ENCODE measurements around the gene KRTAP3-3.
A peak's percentile ranks its signal among the peaks of the same experiment; 100 is the strongest.
"Not testable (repeated sequence)": the region's sequence is repeated elsewhere in the genome, so short reads cannot be mapped to it uniquely, and the experiment has no call there.

The KRTAP3-3 gene

DNA sequence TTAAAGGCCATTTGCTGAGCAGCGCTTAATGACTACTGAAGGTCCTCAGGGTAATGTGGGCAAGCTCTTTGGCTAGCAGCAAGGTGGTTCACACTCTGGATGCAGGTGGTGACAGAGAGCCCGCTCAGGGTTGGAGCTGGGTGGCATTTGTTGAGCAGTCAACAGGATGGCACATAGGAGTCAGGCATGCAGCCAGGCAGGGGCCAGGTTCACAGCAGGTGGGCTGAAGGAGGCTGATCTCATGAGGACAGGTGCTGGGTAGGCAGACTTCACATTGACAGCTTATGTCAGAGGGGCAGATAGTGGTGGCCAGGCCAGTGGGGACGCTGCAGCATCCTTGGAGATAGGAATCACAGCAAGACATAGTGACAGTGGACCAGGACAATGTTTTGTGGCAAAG, 10.4 kb upstream of the KRTAP3-3 start:
- no peak for DNase-seq (ENCODE audit: low spot score)

GRCh38 chr17:41003926-41004325, 10.0 kb upstream of the KRTAP3-3 start:
- no peak for DNase-seq (ENCODE audit: low spot score)

DNA sequence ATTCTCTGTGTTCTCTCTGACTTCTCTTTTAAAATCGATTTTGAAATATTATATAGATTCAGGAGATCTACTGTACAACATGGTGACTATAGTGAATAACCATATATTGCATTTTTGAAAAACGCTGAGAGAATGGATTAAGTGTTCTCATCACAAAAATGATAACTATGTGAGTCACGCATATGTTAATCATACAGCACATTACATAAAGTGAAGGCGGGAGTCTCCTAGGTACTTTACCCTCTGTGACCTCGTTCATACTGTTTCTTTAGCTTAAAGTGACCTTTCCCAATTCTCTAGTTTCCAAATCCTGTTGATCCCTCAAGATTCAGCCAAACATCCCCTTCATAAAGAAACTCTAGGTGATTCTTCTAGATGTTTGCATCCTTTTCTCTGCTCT, 8.8 kb upstream of the KRTAP3-3 start:
- no peak for DNase-seq (ENCODE audit: low spot score)

GRCh38 chr17:41001795-41002194, 7.8 kb upstream of the KRTAP3-3 start:
- no peak for DNase-seq (ENCODE audit: low spot score)

- not testable (repeated sequence) for DNase-seq (ENCODE audit: low spot score)
Observed at GRCh38 chr17:40999563-40999962, 5.6 kb upstream of the KRTAP3-3 start, which contains the start of gene KRTAP3-2. Gene KRTAP3-2 (minus strand): TSS chr17:40999906. CDS start chr17:40999853, 53 bp downstream.

DNA sequence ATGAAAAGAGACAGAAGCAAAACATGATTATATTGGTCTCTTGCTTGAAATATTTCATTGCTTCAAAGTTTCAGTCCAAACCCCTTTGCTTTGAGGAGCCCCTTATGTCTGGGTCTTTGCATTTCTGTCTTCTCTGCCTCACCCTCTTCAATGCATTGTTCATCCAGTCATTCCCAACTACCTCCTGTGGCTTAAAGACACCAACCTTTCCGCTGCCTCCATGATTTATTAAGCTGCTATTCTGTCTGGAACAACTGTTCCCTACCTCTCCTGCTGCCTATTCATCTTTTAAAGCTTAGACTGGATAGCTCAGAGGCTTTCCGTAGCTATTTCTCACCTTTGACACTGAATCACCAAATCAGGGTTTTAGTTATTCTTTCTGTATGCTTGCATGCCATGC, 3.4 kb upstream of the KRTAP3-3 start:
- no peak for DNase-seq (ENCODE audit: low spot score)

DNA sequence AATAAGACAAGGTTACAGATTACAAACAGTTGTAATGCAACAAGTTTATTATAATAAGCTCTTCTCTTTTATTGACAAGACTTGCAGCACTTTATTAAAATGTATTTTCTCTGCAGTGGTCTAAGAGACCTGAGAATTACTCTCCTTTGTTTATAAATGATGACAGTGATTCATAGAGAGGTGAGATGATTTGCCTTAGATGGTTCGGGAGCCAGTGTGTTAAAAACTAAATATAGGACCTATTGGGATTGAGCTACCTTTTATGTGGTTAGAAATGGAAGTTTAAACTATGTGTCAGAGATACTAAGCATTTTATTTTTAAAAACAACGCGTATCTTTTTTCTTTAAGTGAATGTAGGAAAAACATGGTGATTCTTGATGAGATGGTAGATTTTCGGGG, 2.9 kb upstream of the KRTAP3-3 start:
- DNase-seq (ENCODE audit: low spot score) = no peak

- DNase-seq (ENCODE audit: low spot score) = no peak
Observed at GRCh38 chr17:40995116-40995515, 1.2 kb upstream of the KRTAP3-3 start.

GRCh38 chr17:40993084-40993483, 880 bp downstream of the KRTAP3-3 start:
- DNase-seq (ENCODE audit: low spot score) = no peak

DNA sequence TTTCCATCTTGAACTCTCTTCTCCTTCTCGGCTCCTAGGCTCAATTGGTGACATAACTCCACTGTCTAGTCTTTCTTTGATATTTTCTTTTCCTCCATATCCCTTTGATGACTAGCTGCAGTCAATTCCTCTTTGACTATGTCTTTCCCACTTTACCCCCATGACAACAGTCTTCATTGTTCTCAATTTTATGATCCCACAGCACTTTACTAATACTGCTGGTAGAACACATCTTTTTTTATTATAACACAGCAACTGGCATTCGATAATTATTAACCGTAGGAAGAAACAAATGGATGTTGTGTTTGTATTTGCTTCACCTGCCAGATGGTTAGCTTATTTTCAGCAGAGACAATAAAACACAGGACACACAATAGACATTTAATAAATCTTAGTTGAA, 1.3 kb downstream of the KRTAP3-3 start:
- DNase-seq (ENCODE audit: low spot score) = no peak

- DNase-seq (ENCODE audit: low spot score) = no peak
Observed at GRCh38 chr17:40986920-40987319, 7.0 kb downstream of the KRTAP3-3 start.

DNA sequence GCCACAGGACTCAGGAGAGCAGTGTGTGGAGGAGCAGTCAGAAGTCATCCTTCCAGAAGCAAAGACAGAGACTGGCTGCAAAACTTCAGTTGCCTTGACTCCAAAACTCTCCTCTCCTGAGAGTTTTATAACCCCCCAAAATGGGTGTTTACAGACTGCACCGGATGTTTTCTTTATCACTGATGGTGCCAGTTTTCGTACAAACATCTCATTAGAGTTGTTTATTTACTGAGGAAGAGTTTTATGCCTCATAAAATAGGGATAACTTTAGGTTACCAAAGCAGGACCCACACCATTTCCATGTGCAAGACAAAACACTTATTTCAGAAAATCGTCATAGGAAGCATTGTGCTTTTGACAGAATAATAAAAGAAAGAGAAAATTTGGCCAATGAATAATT, 9.7 kb downstream of the KRTAP3-3 start, which contains the start of gene KRT40:
Gene KRT40 (minus strand): TSS at position 101 of the 400 bp plus-strand sequence. CDS start 53 bp downstream, at position 48.
- no peak for DNase-seq (ENCODE audit: low spot score)

- no peak for DNase-seq (ENCODE audit: low spot score)
Observed at GRCh38 chr17:40981115-40981514, 12.8 kb downstream of the KRTAP3-3 start.

GRCh38 chr17:40980596-40980995, 13.4 kb downstream of the KRTAP3-3 start:
- peak; percentile 51 for DNase-seq (ENCODE audit: low spot score)

DNA sequence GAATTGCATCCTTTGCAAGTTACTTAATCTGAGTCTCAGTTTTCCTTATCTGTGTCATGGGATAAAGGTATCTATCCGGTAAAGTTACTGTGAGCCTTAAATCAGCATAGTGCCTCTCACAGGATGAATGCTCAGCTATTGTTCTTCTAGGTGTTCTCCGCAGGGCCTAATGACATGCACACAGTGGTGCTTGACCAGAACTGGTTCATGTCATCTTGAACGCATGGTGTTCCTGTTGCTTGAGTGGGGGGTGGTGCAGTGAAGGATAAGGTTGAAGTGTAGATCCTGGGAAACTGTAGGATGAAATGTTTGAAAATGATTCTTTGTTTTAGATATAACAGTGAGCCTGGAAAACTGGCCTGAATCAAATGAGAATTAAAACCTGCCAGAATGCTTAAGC, 13.8 kb downstream of the KRTAP3-3 start:
- no peak for DNase-seq (ENCODE audit: low spot score)

- no peak for DNase-seq (ENCODE audit: low spot score)
Observed at GRCh38 chr17:40978575-40979151, 15.3 kb downstream of the KRTAP3-3 start.

- DNase-seq (ENCODE audit: low spot score) = no peak
Observed at GRCh38 chr17:40975516-40975915, 18.4 kb downstream of the KRTAP3-3 start.

DNA sequence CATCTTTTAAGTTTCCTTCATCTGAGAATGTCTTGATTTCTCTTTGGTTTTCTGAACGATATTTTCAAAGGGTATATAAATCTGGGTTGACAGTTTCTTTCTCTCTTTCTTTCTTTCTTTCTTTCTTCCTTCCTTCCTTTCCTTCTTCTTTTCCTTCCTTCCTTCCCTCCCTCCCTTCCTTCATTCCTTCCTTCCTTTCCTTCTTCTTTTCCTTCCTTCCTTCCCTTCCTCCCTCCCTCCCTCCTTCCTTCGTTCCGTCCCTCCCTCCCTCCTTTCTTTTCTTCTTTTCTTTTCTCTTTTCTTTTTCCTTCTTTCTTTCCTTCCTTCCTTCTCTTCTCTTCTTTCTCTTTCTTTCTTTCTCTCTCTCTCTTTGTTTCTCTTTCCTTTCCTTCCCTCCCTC, 19.6 kb downstream of the KRTAP3-3 start:
- DNase-seq (ENCODE audit: low spot score) = no peak

DNA sequence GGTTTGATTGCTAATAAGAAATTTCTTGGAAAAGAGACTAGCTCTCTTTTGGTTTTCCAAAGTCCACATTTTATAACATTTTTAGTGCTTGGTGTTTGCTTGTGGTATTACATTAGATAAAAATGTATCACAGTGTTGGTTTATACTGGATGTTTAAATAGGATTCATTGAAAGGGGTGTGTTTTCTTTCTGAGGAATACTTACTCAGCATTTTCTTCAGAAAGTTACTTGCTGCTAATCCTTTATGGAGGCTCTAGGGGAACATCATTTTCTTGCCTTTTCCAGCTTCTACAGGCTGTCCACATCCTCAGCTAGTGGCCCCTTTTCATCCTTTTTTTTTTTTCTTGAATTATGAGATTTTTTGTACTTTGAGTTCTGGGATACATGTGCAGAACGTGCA, 26.4 kb downstream of the KRTAP3-3 start:
- DNase-seq (ENCODE audit: low spot score) = no peak

GRCh38 chr17:40966848-40967247, 27.1 kb downstream of the KRTAP3-3 start, which contains the start of gene KRT39:
Gene KRT39 (minus strand): TSS chr17:40966948. CDS start chr17:40966856, 92 bp downstream.
- no peak for DNase-seq (ENCODE audit: low spot score)

GRCh38 chr17:40963838-40964237, 30.1 kb downstream of the KRTAP3-3 start:
- peak; percentile 37 for DNase-seq (ENCODE audit: low spot score)

DNA sequence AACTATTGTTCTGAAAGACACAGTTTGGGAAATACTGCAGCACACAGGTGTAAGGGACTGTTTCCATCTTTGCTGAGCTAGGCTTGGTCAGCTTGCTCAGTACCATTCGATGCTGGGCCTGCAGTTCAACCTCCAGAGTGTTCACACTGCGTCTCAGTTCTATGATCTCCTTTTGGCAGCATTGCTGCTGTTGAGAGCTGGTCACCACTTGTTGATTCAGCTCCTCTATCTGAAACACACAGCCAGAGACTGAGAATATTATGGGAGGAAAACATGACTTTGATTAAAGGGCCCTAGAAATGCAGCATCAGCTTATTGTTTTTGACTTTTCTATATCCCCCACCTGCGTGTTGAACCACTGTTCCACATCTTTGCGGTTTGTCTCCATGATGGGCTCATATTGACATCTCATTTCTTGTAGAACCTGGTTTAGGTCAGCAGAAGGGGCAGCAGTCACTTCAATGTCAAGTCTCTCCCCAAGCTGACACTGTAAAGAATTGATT, 31.9 kb downstream of the KRTAP3-3 start:
- no peak for DNase-seq (ENCODE audit: low spot score)

GRCh38 chr17:40961591-40961990, 32.4 kb downstream of the KRTAP3-3 start:
- no peak for DNase-seq (ENCODE audit: low spot score)

GRCh38 chr17:40960144-40960543, 33.8 kb downstream of the KRTAP3-3 start:
- DNase-seq (ENCODE audit: low spot score) = no peak
